ENCODE results near the gene FLACC1. TPM values are rescaled to one million over a fixed set of nuclear protein-coding genes. Genes with fewer than 3 reads are reported as not detected.

Gene FLACC1
- total and polyA plus RNA-seq, 2 of the 8 experiments (the other 6 are each of a cell fraction or from before 2014, with no cell fraction given): 0.58 TPM; not detected in 1

GRCh38 chr2:201271917-201272316 lies 85.2 kb downstream of the FLACC1 start:
- no peaks in the 10 kb centered on the region for H3K9me3 ChIP-seq (ENCODE audit: insufficient read depth in 2 of 2, low read depth in 1 of 2, low read length in 1 of 2)
- CTCF ChIA-PET (ENCODE audit: partially characterized antibody): no interaction called here
- H2BK120ac ChIP-seq (replicated peaks; ENCODE audit: low read depth, low read length): no peak overlapping the region
- H2BK20ac ChIP-seq (ENCODE audit: low read length): no peak overlapping the region
- no peaks in the 10 kb centered on the region for H3K4me1 ChIP-seq (replicated peaks in 1 of 4; ENCODE audit: control insufficient read depth in 3 of 4, insufficient read depth in 4 of 4, low read length in 3 of 4)
- H2AK5ac ChIP-seq (ENCODE audit: low read depth, low read length): no peak overlapping the region
- DNase-seq (ENCODE audit: low read depth in 1 of 2, low spot score in 2 of 2): no peak
- no peak overlapping the region for H3K4me3 ChIP-seq (ENCODE audit: extremely low read depth in 1 of 4, insufficient read depth in 2 of 4, low read depth in 3 of 4, low read length in 4 of 4)
- no peak overlapping the region for H2BK5ac ChIP-seq (ENCODE audit: low read depth, low read length)
- no peak overlapping the region for H3K9ac ChIP-seq (replicated peaks in 1 of 4; ENCODE audit: extremely low read depth in 1 of 4, low read depth in 3 of 4, low read length in 3 of 4)
- H3K36me3 ChIP-seq (ENCODE audit: control insufficient read depth in 2 of 4, insufficient read depth in 4 of 4, low read length in 3 of 4): no peaks in the 10 kb centered on the region; a peak in 1 of 8 replicates
- H4K20me1 ChIP-seq (replicated peaks in 1 of 2; ENCODE audit: control insufficient read depth in 1 of 2, insufficient read depth in 2 of 2, low read length in 2 of 2): no peaks in the 10 kb centered on the region
- no peaks in the 10 kb centered on the region for H3K79me1 ChIP-seq (ENCODE audit: low read depth, low read length)
- no peaks in the 10 kb centered on the region for H3K27me3 ChIP-seq (replicated peaks in 1 of 4; ENCODE audit: control insufficient read depth in 3 of 4, extremely low read depth in 1 of 4, insufficient read depth in 3 of 4, low read length in 3 of 4)
- no peak overlapping the region for H3K4me2 ChIP-seq (ENCODE audit: insufficient read depth in 1 of 2, low read depth in 2 of 2, low read length in 2 of 2)
- H3K23ac ChIP-seq (ENCODE audit: insufficient read length): no peak overlapping the region
- FAIRE-seq: no peak
- H4K5ac ChIP-seq (ENCODE audit: insufficient read length, low read depth, low read length): no peak overlapping the region
- H3K4ac ChIP-seq (replicated peaks; ENCODE audit: insufficient read length, low read depth, low read length): no peak overlapping the region
- H4K91ac ChIP-seq (replicated peaks; ENCODE audit: insufficient read length, low read length): no peak overlapping the region
- no peak overlapping the region for H3K14ac ChIP-seq (ENCODE audit: insufficient read length)
- H3K23me2 ChIP-seq (ENCODE audit: low read depth, low read length): no peaks in the 10 kb centered on the region
- H4K8ac ChIP-seq (ENCODE audit: extremely low read depth, insufficient read depth, low read length): no peak overlapping the region
- H2BK15ac ChIP-seq (ENCODE audit: low read length): no peak overlapping the region
- 95% methylated on average over 2 of the region's 2 CpGs; no CpG with 5 or more reads in 1 of the 2 experiments for WGBS, 2 experiments (ENCODE audit: extremely low coverage in 1 of 2, insufficient coverage in 1 of 2, insufficient read length in 1 of 2, insufficient replicate concordance in 2 of 2, low coverage in 1 of 2, low lambda C conversion rate in 2 of 2, missing lambda C conversion rate in 1 of 2)
- no peak overlapping the region for H3K56ac ChIP-seq (replicated peaks; ENCODE audit: insufficient read length, low read depth, low read length)
- TF ChIP-seq KDM1A (IDR thresholded peaks at IDR 0.05; ENCODE audit: borderline replicate concordance, low read length) (no peak), CTBP2 (IDR thresholded peaks at IDR 0.05; ENCODE audit: borderline replicate concordance, insufficient read depth, insufficient read length, low read length) (no peak), SP4 (IDR thresholded peaks at IDR 0.05; ENCODE audit: low read length) (no peak), NANOG (IDR thresholded peaks at IDR 0.05; ENCODE audit: insufficient read depth, low read depth, low read length, poor library complexity, severe bottlenecking) (no peak), EGR1 (IDR thresholded peaks at IDR 0.05; ENCODE audit: borderline replicate concordance, low read depth, low read length) (no peak), BCL11A (IDR thresholded peaks at IDR 0.05; ENCODE audit: low read depth in 2 of 2, low read length in 2 of 2) (no peak), TAF1 (IDR thresholded peaks at IDR 0.05; ENCODE audit: low read depth, low read length) (no peak), HDAC6 (IDR thresholded peaks at IDR 0.05; ENCODE audit: low read depth, low read length) (no peak), RXRA (IDR thresholded peaks at IDR 0.05; ENCODE audit: insufficient read depth, low read depth, low read length) (no peak), ATF3 (IDR thresholded peaks at IDR 0.05; ENCODE audit: insufficient read depth, low read depth, low read length) (no peak), SIRT6 (IDR thresholded peaks at IDR 0.05; ENCODE audit: low read length) (no peak), SUZ12 (IDR thresholded peaks at IDR 0.05; ENCODE audit: low read length) (no peak), CBX5 (IDR thresholded peaks at IDR 0.05; ENCODE audit: low read depth, low read length) (no peak), POLR2AphosphoS5 (IDR thresholded peaks at IDR 0.05; ENCODE audit: low read depth, low read length) (no peak)
- no peak overlapping the region for H3K27ac ChIP-seq (ENCODE audit: low read depth, low read length)
- H2BK12ac ChIP-seq (ENCODE audit: low read depth, low read length): no peak overlapping the region
- H2AFZ ChIP-seq (ENCODE audit: low read length): no peak overlapping the region
- no peaks in the 10 kb centered on the region for H3K79me2 ChIP-seq (ENCODE audit: control insufficient read depth in 1 of 2, insufficient read depth in 2 of 2, low read length in 2 of 2)
- POLR2A ChIA-PET (ENCODE audit: partially characterized antibody): no interaction called here
- no peak overlapping the region for H3K18ac ChIP-seq (ENCODE audit: extremely low read depth, low read length)

Measured in H1 (cell line).